Omental fat pad (tissue), 4 donors: Measurements from ENCODE around the gene CD164L2. TPM values are rescaled to one million over a fixed set of nuclear protein-coding genes. Genes with fewer than 3 reads are reported as not detected.
A peak's percentile ranks its signal among the peaks of the same experiment; 100 is the strongest.
"Not testable (repeated sequence)": the region's sequence is repeated elsewhere in the genome, so short reads cannot be mapped to it uniquely, and the experiment has no call there.

ENCODE experiments used
- ATAC-seq: fragments of 150-250 bp; one replicate; pipeline ENCODE4 v1.9.1; 2016; ENCODE audit warnings: mild to moderate bottlenecking, moderate library complexity; ENCODE audit not compliant: low FRiP score
- DNase-seq: peaks from one replicate; pipeline ENCODE4 v3.0.0-alpha.2; 2019; ENCODE audit warnings: low spot score
- CTCF ChIP-seq, 3 donors: fragments of 450-650 bp; IDR thresholded peaks; one replicate each; pipeline ENCODE4 v1.5.1; 2016 to 2017; ENCODE audit warnings: antibody characterized with exemption in 3 of 3, mild to moderate bottlenecking in 3 of 3, moderate library complexity in 2 of 3
- total RNA-seq, 4 donors: library from RNA; depleted of rRNA; stranded (reverse); fragments of >200 nt; gene quantifications; one replicate each; pipeline ENCODE4 v1.1.0, GENCODE V29; 2016

Gene CD164L2
- total RNA-seq, 4 donors from 2014 or later = not detected

DNA sequence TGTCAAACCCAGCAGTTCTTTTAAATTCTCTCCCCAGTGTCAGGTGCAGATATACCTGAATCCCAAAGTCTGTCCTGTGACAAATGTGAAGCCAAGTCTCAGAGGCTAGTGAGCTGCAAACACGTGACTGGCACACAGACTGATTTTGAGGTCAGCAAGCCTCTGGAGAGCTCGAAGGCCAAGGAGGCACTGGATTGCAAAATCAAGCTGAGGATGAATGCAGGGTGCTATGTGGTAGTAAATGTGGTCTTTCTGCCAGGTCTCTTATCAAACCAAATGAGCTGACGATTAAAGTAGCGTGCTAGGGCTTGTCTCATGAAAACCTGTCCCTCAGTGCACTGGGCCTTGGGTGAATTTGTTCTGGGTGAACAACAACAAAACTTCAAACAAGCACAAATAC is 29.9 kb upstream of the CD164L2 start:
- DNase-seq = no peak
- ATAC-seq = peak; percentile 53

DNA sequence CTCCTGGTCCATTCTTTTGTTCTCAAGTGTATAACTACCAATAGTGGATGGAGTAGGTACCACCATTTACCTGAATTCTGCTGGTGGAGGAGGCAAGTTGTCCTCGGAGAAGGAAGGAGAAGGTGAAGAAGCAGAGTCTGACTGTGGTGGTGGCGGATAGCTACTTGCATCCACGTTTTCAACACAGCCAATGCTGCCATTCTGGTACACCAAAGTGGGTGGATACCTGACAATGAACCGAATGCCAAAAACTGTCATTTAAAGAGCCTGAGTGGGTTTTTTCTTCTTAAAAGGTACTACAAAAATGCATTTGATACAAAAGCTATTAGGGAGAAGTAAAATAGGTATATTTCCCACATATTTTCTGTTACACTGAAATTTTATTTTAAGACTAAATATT is 29.4 kb upstream of the CD164L2 start:
- no peak for TF ChIP-seq CTCF (IDR thresholded peaks at IDR 0.05)
- DNase-seq = no peak

More for the DNA sequence above, 29.9 kb upstream of the CD164L2 start:
- TF ChIP-seq CTCF (IDR thresholded peaks at IDR 0.05) = no peak

DNA sequence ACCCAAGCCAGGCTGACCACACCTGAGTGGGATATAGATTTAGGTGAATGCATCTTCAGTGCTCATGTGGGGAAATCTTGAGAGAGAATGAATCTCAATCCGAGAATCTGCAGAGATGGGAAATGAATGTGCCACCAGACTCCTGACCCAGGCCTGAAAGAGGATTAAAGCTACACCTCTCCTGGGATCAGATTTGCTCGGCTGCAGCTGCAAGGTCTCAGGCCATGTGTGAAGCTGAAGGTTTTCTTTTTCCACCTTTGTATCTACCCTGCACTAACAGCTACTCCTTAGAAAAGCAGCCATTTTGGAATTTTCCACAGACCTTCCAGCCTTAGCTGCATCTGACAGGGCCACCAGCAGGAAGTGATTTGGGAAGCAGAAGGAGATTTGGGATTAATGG is 27.6 kb upstream of the CD164L2 start:
- no peak for TF ChIP-seq CTCF (IDR thresholded peaks at IDR 0.05)
- DNase-seq (no peak), ATAC-seq (no peak)

More for the DNA sequence above, 29.4 kb upstream of the CD164L2 start:
- no peak for ATAC-seq

- DNase-seq (peak; percentile 10), ATAC-seq (no peak)
- TF ChIP-seq CTCF (IDR thresholded peaks at IDR 0.05) = no peak
These were observed 26.5 kb upstream of the CD164L2 start for GRCh38 chr1:27409669-27410068.

DNA sequence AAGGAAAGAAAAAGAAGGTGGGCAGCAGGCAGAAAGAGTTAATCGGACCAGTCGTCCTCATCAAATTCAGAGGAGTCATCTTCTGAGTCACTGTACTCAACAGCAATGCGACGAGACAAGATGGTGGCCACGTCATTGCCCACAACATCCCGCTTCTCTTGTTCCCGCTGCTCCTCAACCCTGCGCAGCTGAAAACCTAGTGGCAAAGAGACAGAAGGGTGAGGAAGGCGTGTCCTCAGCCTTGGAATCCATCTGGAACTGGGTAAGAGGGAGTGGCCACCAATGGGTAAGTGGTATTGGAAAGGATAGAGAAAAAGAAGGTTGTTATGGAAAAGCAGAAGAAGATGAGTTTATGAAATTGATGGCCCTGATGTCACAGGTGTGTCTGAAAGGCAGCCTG is 25.0 kb upstream of the CD164L2 start:
- ATAC-seq (no peak), DNase-seq (no peak)
- TF ChIP-seq CTCF (IDR thresholded peaks at IDR 0.05) = no peak

GRCh38 chr1:27406791-27407190 is 23.7 kb upstream of the CD164L2 start:
- not testable (repeated sequence) for DNase-seq, ATAC-seq

- ATAC-seq = no peak
- no peak for DNase-seq
- no peak for TF ChIP-seq CTCF (IDR thresholded peaks at IDR 0.05)
These were observed 23.2 kb upstream of the CD164L2 start for GRCh38 chr1:27406362-27406680.

GRCh38 chr1:27405598-27406361 is 22.6 kb upstream of the CD164L2 start:
- ATAC-seq, DNase-seq: not testable (repeated sequence)
